Activated CD4-positive, CD25-positive, alpha-beta regulatory T cell (primary cell): Measurements from ENCODE around the gene PRODH.
"Not testable (repeated sequence)": the region's sequence is repeated elsewhere in the genome, so short reads cannot be mapped to it uniquely, and the experiment has no call there.

Experiments
- DNase-seq, 4 experiments: peaks; one replicate each; lab custom pipeline; 2025; lab: John Stamatoyannopoulos, UW

The PRODH gene

GRCh38 chr22:18953128-18953527 lies 17.0 kb upstream of the PRODH start:
- not testable (repeated sequence) for DNase-seq

DNA sequence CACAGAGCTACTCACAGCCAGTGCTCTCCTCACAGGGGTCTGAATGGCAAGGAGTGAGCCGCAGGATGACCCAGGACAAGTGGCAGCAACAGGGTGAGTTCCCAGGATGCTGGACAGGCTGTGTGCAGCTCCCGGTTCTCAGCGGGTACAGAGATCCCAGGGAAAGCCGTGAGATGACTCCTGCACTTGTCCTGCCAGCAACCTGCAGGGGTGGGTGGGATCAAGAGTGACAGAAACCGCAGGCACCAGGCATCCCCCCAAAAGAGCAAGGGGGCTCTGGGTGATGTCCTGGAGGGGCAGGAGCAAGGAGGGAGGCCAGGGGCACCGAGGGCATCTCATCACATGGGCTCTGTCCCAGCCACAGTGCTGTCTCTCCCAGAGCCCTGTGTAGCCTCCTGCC lies 15.9 kb upstream of the PRODH start:
- no peak for DNase-seq

GRCh38 chr22:18950141-18950540 lies 14.0 kb upstream of the PRODH start:
- no peak for DNase-seq

- DNase-seq: no peak
Observed at GRCh38 chr22:18947905-18948304, 11.8 kb upstream of the PRODH start.

GRCh38 chr22:18947105-18947504 lies 11.0 kb upstream of the PRODH start:
- DNase-seq: not testable (repeated sequence)

- not testable (repeated sequence) for DNase-seq
Observed at GRCh38 chr22:18938691-18939090, 2.6 kb upstream of the PRODH start.

GRCh38 chr22:18934688-18935087 lies 1.4 kb downstream of the PRODH start:
- not testable (repeated sequence) for DNase-seq

DNA sequence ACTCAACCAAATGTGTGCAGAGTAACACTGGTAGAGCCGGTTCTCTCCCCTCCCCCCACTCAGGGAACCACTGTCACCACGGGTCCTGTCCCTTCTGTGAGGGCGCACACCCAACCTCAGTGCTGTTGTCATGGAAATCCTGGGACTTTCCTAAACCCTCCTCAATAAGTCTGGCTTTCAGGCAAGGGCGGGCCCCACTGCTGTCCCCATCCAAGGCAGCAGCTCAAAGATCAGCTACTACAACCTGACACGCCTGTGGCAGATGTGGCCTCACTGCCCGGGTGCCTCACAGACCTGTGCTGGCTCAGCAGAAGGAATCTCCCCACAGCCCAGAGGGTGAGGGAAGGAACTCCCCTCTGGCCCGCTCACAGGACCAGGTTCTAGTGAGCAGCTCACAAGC lies 2.2 kb downstream of the PRODH start:
- no peak for DNase-seq

- no peak for DNase-seq
Observed at GRCh38 chr22:18931905-18932652, 4.0 kb downstream of the PRODH start.

- DNase-seq: no peak
Observed at GRCh38 chr22:18929459-18929858, 6.6 kb downstream of the PRODH start.

GRCh38 chr22:18927573-18927972 lies 8.5 kb downstream of the PRODH start:
- DNase-seq: no peak

DNA sequence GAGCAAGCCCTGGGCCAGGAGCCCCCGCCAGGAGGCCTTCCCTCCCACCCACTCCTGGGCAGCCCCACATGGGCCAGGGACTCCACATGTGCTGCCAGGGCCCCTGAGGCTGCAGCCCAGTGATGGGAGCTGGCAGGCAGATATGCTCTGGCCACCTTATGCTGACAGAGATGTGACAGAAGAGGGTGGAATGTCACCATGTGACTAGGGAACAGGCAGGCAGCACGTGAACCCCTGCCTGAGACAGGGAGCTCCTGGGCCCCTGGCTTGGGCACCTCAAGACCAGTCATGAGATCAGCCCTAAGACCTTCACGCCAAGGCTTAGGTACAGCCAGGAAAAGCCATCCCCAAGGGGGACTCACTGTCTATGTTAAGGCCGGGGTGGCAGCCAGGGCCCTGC lies 9.1 kb downstream of the PRODH start:
- DNase-seq: no peak

GRCh38 chr22:18925368-18926064 lies 10.6 kb downstream of the PRODH start:
- DNase-seq: no peak

DNA sequence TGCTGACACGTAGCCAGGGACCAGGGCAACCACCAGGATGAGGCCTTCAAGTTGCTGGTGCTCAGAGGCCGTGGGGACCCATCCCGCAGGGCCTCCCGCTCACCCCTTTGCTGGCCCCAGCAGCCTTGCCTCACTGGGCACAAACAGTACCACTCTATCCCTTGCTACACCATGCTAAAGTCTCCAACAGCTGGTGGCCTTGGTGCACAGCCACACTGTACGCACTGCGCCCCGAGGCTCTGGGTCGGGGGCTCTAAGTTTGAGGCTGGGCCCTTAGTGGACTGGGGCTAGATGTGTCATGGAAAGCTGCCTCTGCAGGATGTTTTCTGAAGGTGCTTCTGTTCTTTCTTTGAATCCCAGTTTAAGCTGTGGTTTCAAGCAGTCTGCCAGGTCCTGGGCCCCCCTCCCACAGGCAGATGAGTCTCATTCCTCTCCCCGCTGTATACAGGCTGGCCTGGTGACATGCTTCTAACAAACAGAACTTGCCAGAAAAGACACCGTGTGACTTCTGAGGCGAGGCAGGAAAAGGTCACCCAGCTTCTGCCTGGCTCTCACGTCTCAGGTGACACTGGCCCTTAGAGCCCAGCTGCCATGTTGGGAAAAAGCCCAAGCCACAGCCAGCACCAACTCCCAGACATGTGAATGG lies 15.7 kb downstream of the PRODH start:
- not testable (repeated sequence) for DNase-seq

- not testable (repeated sequence) for DNase-seq
Observed at GRCh38 chr22:18917818-18918217, 18.3 kb downstream of the PRODH start.

DNA sequence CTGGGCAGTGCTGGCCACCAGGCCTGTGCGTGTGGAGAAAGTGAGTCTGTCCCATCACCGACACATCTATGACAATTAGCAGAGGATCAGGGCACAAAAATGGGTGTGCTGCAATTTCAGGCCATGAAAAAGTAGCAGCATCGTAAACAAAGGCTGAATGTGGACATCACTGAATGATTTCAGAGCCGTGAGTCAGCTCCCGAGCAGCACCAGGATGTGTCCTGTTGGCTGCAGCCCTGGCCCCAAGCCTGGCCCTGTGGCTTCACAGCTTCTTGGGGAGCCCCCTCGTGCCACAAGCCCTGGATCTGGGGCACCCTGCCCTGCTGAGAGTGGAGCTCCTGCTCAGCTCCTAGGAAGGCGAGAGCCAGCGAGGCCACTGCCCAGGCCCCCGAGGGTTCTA lies 20.5 kb downstream of the PRODH start:
- not testable (repeated sequence) for DNase-seq

DNA sequence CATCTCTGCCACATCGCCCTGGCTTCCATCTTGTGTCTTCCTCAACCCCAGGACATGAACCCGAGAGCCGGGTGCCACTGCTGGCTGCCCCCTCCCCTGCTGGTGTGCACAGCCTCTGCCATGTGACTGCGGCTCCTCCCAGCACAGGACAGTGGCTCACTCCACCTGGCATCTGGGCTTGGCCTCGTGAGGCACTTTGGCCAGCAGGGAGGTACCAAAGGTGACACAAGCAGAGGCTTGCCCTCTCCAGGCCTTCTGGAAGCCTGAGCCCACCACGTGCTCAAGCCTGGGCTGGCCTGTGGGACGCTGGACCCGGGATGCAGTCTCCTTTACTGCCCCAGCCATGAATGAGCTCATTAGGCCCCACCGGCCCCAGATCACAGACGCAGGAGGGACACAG lies 21.5 kb downstream of the PRODH start:
- not testable (repeated sequence) for DNase-seq

DNA sequence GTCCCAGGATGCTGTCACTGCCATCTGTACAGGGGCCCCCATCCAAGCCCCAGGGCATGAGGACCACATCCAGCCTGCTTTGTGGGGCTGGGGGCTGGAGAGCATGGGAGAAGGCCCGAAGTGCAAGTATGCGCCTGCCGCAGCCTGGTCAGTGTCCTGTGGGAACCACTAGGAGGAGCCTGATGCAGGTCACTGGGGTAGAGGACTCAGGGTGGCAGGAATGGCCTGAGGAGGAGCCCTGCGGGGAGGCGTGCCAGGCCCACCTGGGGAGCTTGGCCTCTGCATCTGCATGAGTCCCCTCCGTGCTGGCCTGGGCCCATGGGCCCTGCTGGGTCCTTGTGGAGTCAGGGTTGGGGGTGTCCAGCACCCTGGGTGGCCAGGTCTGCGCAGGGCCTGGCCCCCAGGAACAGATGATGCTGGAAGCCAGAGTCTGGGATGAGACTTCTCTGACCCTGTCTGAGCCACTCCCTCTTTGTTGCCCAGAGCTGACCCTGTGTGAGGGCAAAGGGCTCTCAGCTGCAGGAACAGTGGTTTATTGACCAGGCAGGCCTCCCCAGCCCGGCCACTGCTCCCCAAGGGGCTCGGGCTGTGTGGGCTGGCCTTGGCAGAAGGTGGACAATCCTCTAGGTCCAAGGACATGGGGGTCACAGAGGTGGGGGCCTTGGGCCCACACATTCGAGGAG lies 23.7 kb downstream of the PRODH start:
- not testable (repeated sequence) for DNase-seq

GRCh38 chr22:18911535-18911934 lies 24.6 kb downstream of the PRODH start:
- not testable (repeated sequence) for DNase-seq

DNA sequence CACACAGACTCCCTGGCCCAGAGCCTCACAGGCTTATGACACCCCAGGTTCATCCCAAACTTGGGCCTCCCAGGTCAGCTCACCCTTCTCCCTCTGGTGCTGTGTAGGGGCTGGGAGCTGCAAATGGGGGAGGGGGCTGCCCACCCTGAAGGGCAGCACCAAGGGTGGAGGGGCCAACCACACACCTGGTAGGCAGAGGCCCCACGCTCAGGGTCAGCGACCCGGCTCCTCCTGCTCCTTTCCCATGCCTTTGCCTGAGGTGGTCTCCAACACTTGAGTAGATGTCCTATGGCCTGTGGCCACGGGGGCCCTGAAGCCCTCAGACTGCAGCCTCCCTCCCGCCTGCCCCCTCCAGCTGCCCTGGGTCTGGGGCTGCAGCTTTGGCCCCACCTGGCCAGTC lies 26.5 kb downstream of the PRODH start:
- DNase-seq: no peak

- no peak for DNase-seq
Observed at GRCh38 chr22:18906896-18907295, 29.2 kb downstream of the PRODH start.

DNA sequence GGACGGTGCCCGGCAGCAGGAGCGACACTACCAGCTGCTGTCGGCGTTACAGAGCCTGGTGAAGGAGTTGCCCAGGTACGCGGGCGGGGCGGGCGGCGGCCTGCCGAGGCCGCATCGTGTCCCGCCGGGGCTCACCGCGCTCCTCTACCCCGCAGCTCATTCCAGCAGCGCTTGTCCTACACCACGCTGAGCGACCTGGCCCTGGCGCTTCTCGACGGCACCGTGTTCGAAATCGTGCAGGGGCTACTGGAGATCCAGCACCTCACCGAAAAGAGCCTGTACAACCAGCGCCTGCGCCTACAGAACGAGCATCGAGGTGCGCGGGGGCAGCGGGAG lies 29.7 kb downstream of the PRODH start:
- not testable (repeated sequence) for DNase-seq
